HEK293T (cell line): ENCODE data around the gene ZNRF3.
"Not testable (repeated sequence)": the region's sequence is repeated elsewhere in the genome, so short reads cannot be mapped to it uniquely, and the experiment has no call there.

Experiments
- BHLHE40 ChIP-seq: fragments of 450-650 bp; IDR thresholded peaks from 2 replicates; pipeline ENCODE4 v1.6.1; 2016; ENCODE audit warnings: mild to moderate bottlenecking, moderate library complexity, borderline replicate concordance
- ELF4 ChIP-seq: fragments of 450-650 bp; IDR thresholded peaks from 2 replicates; pipeline ENCODE4 v1.6.1; 2017; ENCODE audit warnings: antibody characterized with exemption
- FOXA1 ChIP-seq: fragments of 450-650 bp; IDR thresholded peaks from 2 replicates; pipeline ENCODE4 v1.6.1; 2016; ENCODE audit warnings: mild to moderate bottlenecking
- FOXM1 ChIP-seq: fragments of 450-650 bp; IDR thresholded peaks from 2 replicates; pipeline ENCODE4 v1.6.1; 2017; ENCODE audit warnings: mild to moderate bottlenecking, borderline replicate concordance
- L3MBTL2 ChIP-seq: fragments of 450-650 bp; conservative IDR thresholded peaks from 2 replicates; pipeline ENCODE4 v1.6.1; 2016; ENCODE audit warnings: mild to moderate bottlenecking
- LEF1 ChIP-seq: fragments of 450-650 bp; IDR thresholded peaks from 2 replicates; pipeline ENCODE4 v1.6.1; 2017; ENCODE audit warnings: mild to moderate bottlenecking, borderline replicate concordance
- PKNOX1 ChIP-seq: fragments of 450-650 bp; IDR thresholded peaks from 2 replicates; pipeline ENCODE4 v1.6.1; 2016
- TARDBP ChIP-seq: fragments of 450-650 bp; IDR thresholded peaks from 2 replicates; pipeline ENCODE4 v1.6.1; 2016
- ZNF384 ChIP-seq: fragments of 450-650 bp; IDR thresholded peaks from 2 replicates; pipeline ENCODE4 v1.6.1; 2016

GRCh38 chr22:28948860-28949551 is 65.6 kb downstream of the ZNRF3 start:
- not testable (repeated sequence) for TF ChIP-seq TARDBP, PKNOX1, BHLHE40, ELF4, L3MBTL2, ZNF384, FOXA1, FOXM1, LEF1
